GM18868 (cell line): ENCODE results near the gene KHDC4.
"Not testable (repeated sequence)": the region's sequence is repeated elsewhere in the genome, so short reads cannot be mapped to it uniquely, and the experiment has no call there.

Source experiments
- ATAC-seq: cut with Tn5 transposase; IDR thresholded peaks from one replicate; pipeline ENCODE4 v1.9.1; 2021; ENCODE audit warnings: mild to moderate bottlenecking, moderate library complexity; ENCODE audit not compliant: unreplicated experiment

Gene KHDC4

GRCh38 chr1:155911156-155912055, 22.8 kb downstream of the KHDC4 start, which contains the start of gene RIT1:
RIT1 (minus strand) TSS chr1:155911349; CDS start chr1:155910761, 588 bp downstream.
- peak; percentile 85 for ATAC-seq

GRCh38 chr1:155910621-155911121, 23.5 kb downstream of the KHDC4 start:
- peak; percentile 44 for ATAC-seq

GRCh38 chr1:155909894-155910293, 24.3 kb downstream of the KHDC4 start:
- ATAC-seq: no peak

- ATAC-seq: no peak
Measured at GRCh38 chr1:155904261-155904660, 30.0 kb downstream of the KHDC4 start.

- ATAC-seq: no peak
Measured at GRCh38 chr1:155900161-155900560, 34.1 kb downstream of the KHDC4 start.

GRCh38 chr1:155899683-155900082, 34.5 kb downstream of the KHDC4 start:
- no peak for ATAC-seq

DNA sequence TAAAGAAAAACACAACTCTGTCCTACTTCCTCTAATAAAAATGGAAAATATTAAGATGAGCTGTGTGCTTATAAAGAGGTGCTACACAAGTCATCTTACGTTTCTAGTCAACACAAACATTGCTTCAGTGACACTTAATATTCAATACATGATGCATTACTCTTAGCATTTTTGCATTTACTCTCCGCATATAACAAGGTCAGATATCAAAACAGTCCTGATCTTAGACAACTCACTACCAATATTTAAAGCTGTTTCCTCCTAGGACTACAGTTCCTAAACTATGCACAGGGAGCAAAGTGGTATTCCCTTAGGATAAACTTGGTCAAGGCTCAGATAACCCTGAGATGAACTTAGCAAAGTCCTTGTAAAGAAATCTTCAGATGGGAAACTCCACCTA, 35.3 kb downstream of the KHDC4 start:
- ATAC-seq: no peak

GRCh38 chr1:155897746-155898145, 36.5 kb downstream of the KHDC4 start:
- no peak for ATAC-seq

- not testable (repeated sequence) for ATAC-seq
Measured at GRCh38 chr1:155896476-155896875, 37.7 kb downstream of the KHDC4 start.

- not testable (repeated sequence) for ATAC-seq
Measured at GRCh38 chr1:155895617-155896016, 38.6 kb downstream of the KHDC4 start.

DNA sequence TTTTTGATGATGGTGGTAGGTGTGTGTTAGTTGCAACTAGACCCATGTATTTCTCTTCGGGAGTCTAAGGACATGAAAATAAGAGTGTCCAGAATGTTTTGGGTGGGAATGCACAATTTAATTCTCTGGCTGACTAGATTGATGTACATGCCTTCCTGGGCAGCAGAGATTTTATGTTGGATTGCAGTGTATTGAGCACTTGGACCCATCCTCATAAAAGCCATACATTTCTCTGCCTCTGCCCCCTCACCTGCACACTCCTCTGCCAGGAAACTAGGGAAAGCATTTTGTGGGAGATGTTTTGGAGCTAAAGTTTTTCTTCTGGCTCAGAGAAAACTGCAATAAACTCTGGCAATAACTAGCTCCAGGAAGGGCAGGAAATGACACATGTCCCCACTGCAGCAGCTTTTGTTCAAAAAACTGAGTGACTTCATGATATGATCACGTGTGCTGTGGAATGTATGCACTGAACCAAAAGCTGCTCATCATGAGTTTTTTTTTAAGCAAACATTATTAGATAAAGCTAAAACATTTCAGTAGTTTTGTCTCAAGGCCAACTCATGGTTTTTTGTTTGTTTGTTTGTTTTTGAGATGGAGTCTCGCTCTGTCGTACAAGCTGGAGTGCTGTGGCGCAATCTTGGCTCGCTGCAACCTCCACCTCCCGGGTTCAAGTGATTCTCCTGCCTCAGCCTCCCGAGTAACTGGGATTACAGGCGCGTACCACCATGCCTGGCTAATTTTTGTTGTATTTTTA, 40.6 kb downstream of the KHDC4 start:
- no peak for ATAC-seq

- ATAC-seq: no peak
Measured at GRCh38 chr1:155892796-155893195, 41.4 kb downstream of the KHDC4 start.

GRCh38 chr1:155890251-155890650, 44.0 kb downstream of the KHDC4 start:
- ATAC-seq: no peak

GRCh38 chr1:155889566-155889965, 44.6 kb downstream of the KHDC4 start:
- no peak for ATAC-seq

DNA sequence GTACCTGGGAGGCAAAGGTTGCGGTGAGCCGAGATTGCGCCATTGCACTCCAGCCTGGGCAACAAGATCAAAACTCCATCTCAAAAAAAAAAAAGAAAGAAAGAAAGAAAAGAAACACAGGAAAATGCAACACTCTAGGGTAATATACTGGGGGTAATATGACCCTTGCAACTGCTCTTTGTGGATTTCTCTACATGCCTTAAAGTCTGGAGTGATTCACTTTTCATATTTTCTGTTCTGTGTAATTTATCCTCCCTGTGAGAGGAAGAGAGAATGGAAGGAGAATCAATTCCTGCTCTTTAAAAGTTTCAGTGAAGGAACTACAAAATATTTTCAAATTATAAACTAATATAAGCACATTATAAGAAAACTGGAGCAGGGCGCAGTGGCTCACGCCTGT, 45.7 kb downstream of the KHDC4 start:
- ATAC-seq: no peak

GRCh38 chr1:155884982-155885381, 49.2 kb downstream of the KHDC4 start:
- ATAC-seq: no peak

DNA sequence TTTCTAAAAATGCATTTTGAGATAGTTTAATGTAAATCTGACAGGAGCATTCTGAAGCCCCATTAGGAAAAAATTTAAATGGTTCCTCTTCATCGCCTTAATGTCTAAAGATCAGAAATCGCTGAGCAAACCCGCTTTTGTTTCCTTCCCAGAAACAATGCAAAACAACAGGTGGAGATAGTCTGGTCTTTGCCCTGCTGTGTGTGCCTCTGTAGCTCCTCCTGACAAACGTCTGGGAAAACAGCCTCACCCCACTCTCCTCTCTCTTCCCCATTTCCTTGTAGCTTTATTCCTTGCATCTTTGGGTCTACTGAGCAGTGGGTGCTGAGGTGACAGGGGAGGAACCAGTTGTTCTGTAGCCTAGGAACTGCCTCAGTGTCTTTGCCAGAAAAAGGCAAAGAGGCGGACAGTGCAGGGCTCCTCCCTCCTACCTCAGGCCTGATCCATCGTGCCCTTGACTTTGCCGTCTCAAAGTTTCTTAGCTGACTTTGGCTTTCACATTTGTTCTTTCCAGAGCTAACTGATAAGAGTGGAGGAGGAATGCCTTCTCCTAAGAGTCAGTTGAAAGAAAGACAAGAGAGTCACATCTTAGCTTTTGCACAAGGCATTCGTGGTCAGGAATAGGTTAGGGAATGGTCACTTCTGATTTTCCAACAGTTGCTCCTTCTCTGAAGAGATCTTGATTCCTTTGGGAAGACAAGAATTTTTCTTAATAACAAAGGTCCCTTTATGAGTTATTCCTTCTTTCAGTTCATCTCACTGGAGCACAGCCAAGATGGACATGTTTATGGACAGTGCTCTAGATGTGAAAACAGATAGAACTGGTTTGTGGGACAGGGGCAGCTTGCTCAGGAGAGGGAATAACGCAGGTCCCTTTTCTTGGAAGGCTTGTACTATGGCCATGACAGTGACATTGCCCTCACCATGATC, 49.9 kb downstream of the KHDC4 start:
- no peak for ATAC-seq

GRCh38 chr1:155882766-155883165, 51.4 kb downstream of the KHDC4 start:
- no peak for ATAC-seq

DNA sequence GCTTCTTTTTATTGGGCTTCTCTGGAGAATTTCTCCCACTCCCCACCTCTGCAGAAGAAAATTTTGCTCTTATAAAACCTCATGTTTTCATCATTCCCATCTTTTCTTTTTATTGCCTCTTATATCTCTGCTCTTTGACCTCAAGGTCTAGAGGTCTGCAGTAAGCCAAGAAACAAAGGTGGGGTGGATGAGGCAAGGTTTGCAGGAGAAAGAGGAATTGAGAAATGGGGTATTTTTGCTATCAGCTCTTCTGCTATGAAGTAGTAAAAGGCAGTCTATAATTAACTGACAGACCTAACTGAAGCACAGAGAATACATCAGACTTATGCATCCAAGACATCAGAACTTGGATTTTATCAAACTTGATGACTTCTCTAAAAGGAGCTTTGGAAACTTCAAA, 52.0 kb downstream of the KHDC4 start:
- no peak for ATAC-seq

GRCh38 chr1:155880950-155881349, 53.3 kb downstream of the KHDC4 start:
- ATAC-seq: no peak

DNA sequence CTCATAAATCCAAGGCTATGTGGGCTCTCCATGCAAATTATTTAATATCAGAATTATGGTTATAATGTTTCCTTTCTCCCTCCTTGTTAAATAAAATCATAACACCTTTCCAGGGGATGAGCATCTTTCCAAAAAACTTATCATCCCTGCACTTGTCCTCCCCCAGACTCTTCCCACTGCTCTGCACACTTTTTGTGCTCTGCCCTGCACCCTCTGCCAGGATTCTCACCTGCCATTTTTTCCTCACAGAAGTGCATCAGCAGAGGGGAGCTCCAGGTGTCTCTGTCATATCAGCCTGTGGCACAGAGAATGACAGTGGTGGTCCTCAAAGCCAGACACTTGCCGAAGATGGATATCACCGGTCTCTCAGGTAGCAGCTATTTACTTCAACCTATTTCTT, 54.0 kb downstream of the KHDC4 start:
- ATAC-seq: no peak
